HEK293 (cell line): ENCODE results near the gene XPR1.

Source experiments
- CTCF ChIA-PET: fragments of 350-600 bp; formaldehyde crosslinking; extraction: SDS; loops from one replicate; lab custom pipeline; 2021; ENCODE audit warnings: antibody characterized with exemption; lab: Yijun Ruan, JAX
- POLR2A ChIA-PET: fragments of 300-600 bp; formaldehyde crosslinking; extraction: SDS; loops from one replicate; lab custom pipeline; 2020; ENCODE audit warnings: antibody characterized with exemption, inconsistent platforms; lab: Yijun Ruan, JAX
- H3K27ac ChIP-seq: fragments of 200-500 bp; sonication (Bioruptor generic); 2 replicates; pipeline ENCODE4 v1.5.1; 2014; ENCODE audit warnings: low read depth, low read length, control low read depth, inconsistent platforms; ENCODE audit errors: extremely low read depth
- H3K36me3 ChIP-seq, 2 experiments: fragments of 200-500 bp in 1 of 2; sonication (Bioruptor generic) in 1 of 2; 1 replicate in 1 of 2; 2 replicates in 1 of 2; pipeline ENCODE4 v1.5.1; 2014 to 2017; ENCODE audit warnings: inconsistent platforms in 2 of 2, low read length in 2 of 2; ENCODE audit not compliant: control insufficient read depth in 2 of 2, insufficient read depth in 1 of 2
- H3K4me1 ChIP-seq: fragments of 200-500 bp; sonication (Bioruptor generic); 2 replicates; pipeline ENCODE4 v1.5.1; 2014; ENCODE audit warnings: mild to moderate bottlenecking, low read length, inconsistent platforms; ENCODE audit not compliant: control insufficient read depth, insufficient read depth
- H3K4me3 ChIP-seq: 2 replicates; pipeline ENCODE4 v1.5.1; 2011; ENCODE audit warnings: low read depth, mild to moderate bottlenecking, control low read depth, low read length, moderate library complexity
- H3K9me3 ChIP-seq: fragments of 200-500 bp; sonication (Bioruptor generic); 2 replicates; pipeline ENCODE4 v1.5.1; 2014; ENCODE audit warnings: low read depth, low read length, inconsistent platforms; ENCODE audit not compliant: control insufficient read depth, insufficient read depth
- EGR2 ChIP-seq: fragments of 450-650 bp; formaldehyde crosslinking; IDR thresholded peaks from 2 replicates; pipeline ENCODE4 v1.5.1; 2016; ENCODE audit warnings: low read depth, missing biosample characterization, missing genetic modification characterization
- KLF9 ChIP-seq: fragments of 450-650 bp; formaldehyde crosslinking; IDR thresholded peaks from 2 replicates; pipeline ENCODE4 v1.5.1; 2016; ENCODE audit warnings: missing biosample characterization, missing genetic modification characterization, low read depth
- SP2 ChIP-seq: fragments of 450-650 bp; formaldehyde crosslinking; IDR thresholded peaks from 2 replicates; pipeline ENCODE4 v1.5.1; 2016; ENCODE audit warnings: missing biosample characterization, missing genetic modification characterization
- TRIM28 ChIP-seq: IDR thresholded peaks from 2 replicates; pipeline ENCODE4 v1.6.1; 2011; ENCODE audit warnings: low read length, control low read depth, borderline replicate concordance
- ZFP69B ChIP-seq: fragments of 450-650 bp; formaldehyde crosslinking; IDR thresholded peaks from 2 replicates; pipeline ENCODE4 v1.5.1; 2016; ENCODE audit warnings: missing biosample characterization, missing genetic modification characterization
- ZIC2 ChIP-seq: fragments of 450-650 bp; formaldehyde crosslinking; IDR thresholded peaks from 2 replicates; pipeline ENCODE4 v1.5.1; 2016; ENCODE audit warnings: missing biosample characterization, missing genetic modification characterization
- ZNF10 ChIP-seq: fragments of 450-650 bp; formaldehyde crosslinking; IDR thresholded peaks from 2 replicates; pipeline ENCODE4 v1.5.1; 2017; ENCODE audit warnings: missing biosample characterization, missing genetic modification characterization
- ZNF169 ChIP-seq: fragments of 450-650 bp; formaldehyde crosslinking; IDR thresholded peaks from 2 replicates; pipeline ENCODE4 v1.5.1; 2016; ENCODE audit warnings: missing biosample characterization, missing genetic modification characterization
- ZNF37A ChIP-seq: fragments of 450-650 bp; IDR thresholded peaks from 2 replicates; pipeline ENCODE4 v1.5.1; 2018; ENCODE audit warnings: missing biosample characterization, missing genetic modification characterization
- ZNF423 ChIP-seq: fragments of 450-650 bp; formaldehyde crosslinking; IDR thresholded peaks from 2 replicates; pipeline ENCODE4 v1.5.1; 2016; ENCODE audit warnings: missing biosample characterization, missing genetic modification characterization
- ZNF426 ChIP-seq: fragments of 450-650 bp; formaldehyde crosslinking; IDR thresholded peaks from 2 replicates; pipeline ENCODE4 v1.5.1; 2017; ENCODE audit warnings: missing biosample characterization, missing genetic modification characterization, mild to moderate bottlenecking, inconsistent platforms, moderate library complexity
- ZNF510 ChIP-seq: fragments of 450-650 bp; formaldehyde crosslinking; IDR thresholded peaks from 2 replicates; pipeline ENCODE4 v1.5.1; 2018; ENCODE audit warnings: mild to moderate bottlenecking, missing genetic modification characterization, missing biosample characterization; ENCODE audit not compliant: insufficient replicate concordance
- ZNF529 ChIP-seq: fragments of 450-650 bp; formaldehyde crosslinking; IDR thresholded peaks from 2 replicates; pipeline ENCODE4 v1.5.1; 2017; ENCODE audit warnings: missing genetic modification characterization, missing biosample characterization; ENCODE audit not compliant: insufficient replicate concordance
- ZNF530 ChIP-seq: fragments of 450-650 bp; formaldehyde crosslinking; IDR thresholded peaks from 2 replicates; pipeline ENCODE4 v1.5.1; 2016; ENCODE audit warnings: low read depth, missing biosample characterization, missing genetic modification characterization
- ZNF544 ChIP-seq: fragments of 450-650 bp; formaldehyde crosslinking; IDR thresholded peaks from 2 replicates; pipeline ENCODE4 v1.5.0; 2017; ENCODE audit warnings: missing biosample characterization, missing genetic modification characterization
- ZNF561 ChIP-seq: fragments of 450-650 bp; IDR thresholded peaks from 2 replicates; pipeline ENCODE4 v1.5.1; 2018; ENCODE audit warnings: missing biosample characterization, missing genetic modification characterization, borderline replicate concordance
- ZNF670 ChIP-seq: fragments of 450-650 bp; formaldehyde crosslinking; IDR thresholded peaks from 2 replicates; pipeline ENCODE4 v1.5.1; 2016; ENCODE audit warnings: missing biosample characterization, missing genetic modification characterization, low read depth
- ZNF843 ChIP-seq: fragments of 450-650 bp; formaldehyde crosslinking; IDR thresholded peaks from 2 replicates; pipeline ENCODE4 v1.5.1; 2016; ENCODE audit warnings: missing biosample characterization, missing genetic modification characterization
- TF ChIP-seq, protein P1 (sequence below): fragments of 450-650 bp; formaldehyde crosslinking; IDR thresholded peaks from 2 replicates; pipeline ENCODE4 v1.5.1; 2016; ENCODE audit warnings: missing biosample characterization, missing genetic modification characterization
- TF ChIP-seq, protein P2 (sequence below): fragments of 450-650 bp; formaldehyde crosslinking; IDR thresholded peaks from 2 replicates; pipeline ENCODE4 v1.5.1; 2016; ENCODE audit warnings: missing biosample characterization, missing genetic modification characterization, borderline replicate concordance
- TF ChIP-seq, protein P3 (sequence below): fragments of 450-650 bp; formaldehyde crosslinking; IDR thresholded peaks from 2 replicates; pipeline ENCODE4 v1.5.1; 2016; ENCODE audit warnings: missing biosample characterization, missing genetic modification characterization

The XPR1 gene

DNA sequence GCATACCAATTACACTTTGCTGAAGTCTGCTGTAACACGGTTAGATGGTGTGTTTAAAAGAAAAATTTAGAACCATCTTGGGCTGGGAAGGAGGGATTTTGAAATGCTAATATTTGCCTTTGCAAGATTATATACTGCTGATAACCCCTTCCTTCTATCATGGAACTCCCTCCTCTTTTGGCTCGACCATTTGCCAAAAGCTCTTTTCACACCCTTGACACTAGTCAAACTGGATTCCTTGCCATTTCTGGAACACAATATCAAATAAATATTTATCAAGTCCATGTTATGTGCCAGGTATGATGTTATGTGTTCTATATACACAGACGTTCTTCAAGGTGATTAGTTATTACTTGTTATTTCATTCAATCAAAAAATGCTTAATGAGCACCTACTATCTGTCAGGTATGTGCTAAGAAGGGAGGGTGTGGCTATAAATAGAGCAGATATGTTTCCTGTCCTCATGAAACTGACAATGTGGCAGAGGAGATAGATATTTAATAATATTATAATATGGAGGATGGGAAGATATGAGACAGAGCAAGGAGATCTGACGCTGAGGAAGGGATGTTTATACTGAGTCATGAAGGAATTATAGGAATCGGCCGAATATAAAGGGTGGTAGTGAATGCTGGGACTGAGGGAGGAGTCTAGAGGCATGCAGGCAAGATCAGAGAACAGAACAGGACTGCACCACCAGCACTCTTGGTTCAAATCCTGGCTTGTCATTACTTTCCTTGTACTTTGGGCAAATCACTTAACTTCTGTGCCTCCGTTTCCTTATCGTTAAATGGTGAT lies 16.1 kb upstream of the XPR1 start (continued):
- TF ChIP-seq, protein P1, sequence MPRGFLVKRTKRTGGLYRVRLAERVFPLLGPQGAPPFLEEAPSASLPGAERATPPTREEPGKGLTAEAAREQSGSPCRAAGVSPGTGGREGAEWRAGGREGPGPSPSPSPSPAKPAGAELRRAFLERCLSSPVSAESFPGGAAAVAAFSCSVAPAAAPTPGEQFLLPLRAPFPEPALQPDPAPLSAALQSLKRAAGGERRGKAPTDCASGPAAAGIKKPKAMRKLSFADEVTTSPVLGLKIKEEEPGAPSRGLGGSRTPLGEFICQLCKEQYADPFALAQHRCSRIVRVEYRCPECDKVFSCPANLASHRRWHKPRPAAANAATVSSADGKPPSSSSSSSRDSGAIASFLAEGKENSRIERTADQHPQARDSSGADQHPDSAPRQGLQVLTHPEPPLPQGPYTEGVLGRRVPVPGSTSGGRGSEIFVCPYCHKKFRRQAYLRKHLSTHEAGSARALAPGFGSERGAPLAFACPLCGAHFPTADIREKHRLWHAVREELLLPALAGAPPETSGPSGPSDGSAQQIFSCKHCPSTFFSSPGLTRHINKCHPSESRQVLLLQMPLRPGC (tag by site-specific recombination) = no peak
- TF ChIP-seq ZNF529 (tag by site-specific recombination) (no peak), ZNF510 (tag by site-specific recombination) (no peak)

DNA sequence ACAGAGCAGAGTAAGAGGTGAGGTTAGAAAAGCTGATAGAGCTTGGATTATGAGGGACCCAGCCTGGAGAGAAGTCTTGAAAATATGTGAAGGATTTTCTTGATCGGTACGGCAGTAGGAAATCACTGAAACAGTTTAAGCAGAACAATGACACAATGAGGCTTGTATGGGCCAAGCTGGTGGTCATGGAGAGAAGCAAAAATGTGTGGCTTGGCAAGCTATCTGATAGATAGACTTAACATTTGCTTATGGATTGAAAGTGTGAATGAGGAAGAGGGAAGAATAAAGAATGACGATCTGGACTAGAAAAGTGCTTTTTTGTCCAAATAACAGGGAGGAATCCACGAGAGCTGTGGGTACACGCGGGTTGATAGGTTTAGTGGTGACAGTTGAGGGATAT lies 15.4 kb upstream of the XPR1 start:
- ChIA-PET POLR2A (no interaction called here), CTCF (interaction anchor here (0.6 kb wide), 1 partner anchor 1060 kb away, joined by 3 read pairs; no protein-coding TSS in a partner anchor)
- no peaks in the 10 kb centered on the region for H3K4me1 ChIP-seq
- no peak overlapping the region for H3K4me3 ChIP-seq
- H3K27ac ChIP-seq = no peak overlapping the region
- TF ChIP-seq EGR2 (tag by site-specific recombination) = no peak
- TF ChIP-seq ZNF426 = no peak
- no peak for TF ChIP-seq ZNF561 (tag by site-specific recombination)
- no peak for TF ChIP-seq TRIM28
- TF ChIP-seq ZNF37A = no peak
- no peak for TF ChIP-seq ZNF10 (tag by site-specific recombination)
- no peak for TF ChIP-seq ZNF670 (tag by site-specific recombination)
- TF ChIP-seq, protein P2, sequence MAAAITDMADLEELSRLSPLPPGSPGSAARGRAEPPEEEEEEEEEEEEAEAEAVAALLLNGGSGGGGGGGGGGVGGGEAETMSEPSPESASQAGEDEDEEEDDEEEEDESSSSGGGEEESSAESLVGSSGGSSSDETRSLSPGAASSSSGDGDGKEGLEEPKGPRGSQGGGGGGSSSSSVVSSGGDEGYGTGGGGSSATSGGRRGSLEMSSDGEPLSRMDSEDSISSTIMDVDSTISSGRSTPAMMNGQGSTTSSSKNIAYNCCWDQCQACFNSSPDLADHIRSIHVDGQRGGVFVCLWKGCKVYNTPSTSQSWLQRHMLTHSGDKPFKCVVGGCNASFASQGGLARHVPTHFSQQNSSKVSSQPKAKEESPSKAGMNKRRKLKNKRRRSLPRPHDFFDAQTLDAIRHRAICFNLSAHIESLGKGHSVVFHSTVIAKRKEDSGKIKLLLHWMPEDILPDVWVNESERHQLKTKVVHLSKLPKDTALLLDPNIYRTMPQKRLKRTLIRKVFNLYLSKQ = no peak
- TF ChIP-seq ZIC2 (tag by site-specific recombination) = no peak
- no peak for TF ChIP-seq ZFP69B
- no peak for TF ChIP-seq KLF9
- no peak for TF ChIP-seq ZNF530
- no peak for TF ChIP-seq ZNF169 (tag by site-specific recombination)
- TF ChIP-seq, protein P3, sequence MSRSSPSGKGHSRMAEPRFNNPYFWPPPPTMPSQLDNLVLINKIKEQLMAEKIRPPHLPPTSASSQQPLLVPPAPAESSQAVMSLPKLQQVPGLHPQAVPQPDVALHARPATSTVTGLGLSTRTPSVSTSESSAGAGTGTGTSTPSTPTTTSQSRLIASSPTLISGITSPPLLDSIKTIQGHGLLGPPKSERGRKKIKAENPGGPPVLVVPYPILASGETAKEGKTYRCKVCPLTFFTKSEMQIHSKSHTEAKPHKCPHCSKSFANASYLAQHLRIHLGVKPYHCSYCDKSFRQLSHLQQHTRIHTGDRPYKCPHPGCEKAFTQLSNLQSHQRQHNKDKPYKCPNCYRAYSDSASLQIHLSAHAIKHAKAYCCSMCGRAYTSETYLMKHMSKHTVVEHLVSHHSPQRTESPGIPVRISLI (tag by site-specific recombination) = no peak
- TF ChIP-seq ZNF843 (tag by site-specific recombination) = no peak
- no peak for TF ChIP-seq SP2
- no peak for TF ChIP-seq ZNF544 (tag by site-specific recombination)
- TF ChIP-seq ZNF423 (tag by site-specific recombination) = no peak
- H3K36me3 ChIP-seq = no peaks in the 10 kb centered on the region
- H3K9me3 ChIP-seq = no peaks in the 10 kb centered on the region
